ENCODE data around the gene ATP6V0D1. TPM values are rescaled to one million over a fixed set of nuclear protein-coding genes. Genes with fewer than 3 reads are reported as not detected.
"Not testable (repeated sequence)": the region's sequence is repeated elsewhere in the genome, so short reads cannot be mapped to it uniquely, and the experiment has no call there.

Gene ATP6V0D1
- total RNA-seq, result 106 TPM

GRCh38 chr16:67480833-67481560 lies at the start of gene ATP6V0D1:
TSS of gene ATP6V0D1 (minus strand) at chr16:67481157. CDS start at chr16:67481086, 71 bp downstream.
- DNase-seq (ENCODE audit: low spot score), result peak; percentile 100

GRCh38 chr16:67530013-67530939 lies 49.3 kb upstream of the ATP6V0D1 start:
- DNase-seq (ENCODE audit: low spot score), result peak; percentile 59

DNA sequence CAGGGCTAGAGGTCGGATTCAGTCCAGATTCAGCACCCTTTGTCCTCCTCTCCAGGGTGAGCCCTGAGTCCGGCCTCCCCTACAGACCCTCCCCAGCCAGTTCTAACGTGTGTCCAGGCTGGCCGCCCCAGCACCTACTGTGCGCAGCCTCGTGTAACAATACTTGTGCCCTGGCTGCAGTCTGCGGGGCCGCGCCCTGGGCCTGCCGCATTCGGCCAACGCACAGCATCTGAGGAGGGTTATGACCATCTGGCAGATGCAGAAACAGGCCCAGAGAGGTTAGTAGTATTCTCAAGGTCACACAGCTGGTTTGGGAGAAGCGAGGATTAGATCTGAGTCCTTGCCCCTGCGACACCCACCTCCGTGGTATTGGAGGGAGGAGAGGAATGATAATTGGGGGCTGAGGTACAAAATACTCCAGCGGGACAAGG lies 48.6 kb upstream of the ATP6V0D1 start:
- DNase-seq (ENCODE audit: low spot score), result no peak

GRCh38 chr16:67528870-67529581 lies 48.1 kb upstream of the ATP6V0D1 start:
- no peak for DNase-seq (ENCODE audit: low spot score)

GRCh38 chr16:67528222-67528869 lies 47.4 kb upstream of the ATP6V0D1 start, which contains the start of gene RIPOR1:
TSS of gene RIPOR1 (plus strand) at chr16:67528829. CDS start at chr16:67538447, 9,618 bp downstream.
- DNase-seq (ENCODE audit: low spot score), result no peak

DNA sequence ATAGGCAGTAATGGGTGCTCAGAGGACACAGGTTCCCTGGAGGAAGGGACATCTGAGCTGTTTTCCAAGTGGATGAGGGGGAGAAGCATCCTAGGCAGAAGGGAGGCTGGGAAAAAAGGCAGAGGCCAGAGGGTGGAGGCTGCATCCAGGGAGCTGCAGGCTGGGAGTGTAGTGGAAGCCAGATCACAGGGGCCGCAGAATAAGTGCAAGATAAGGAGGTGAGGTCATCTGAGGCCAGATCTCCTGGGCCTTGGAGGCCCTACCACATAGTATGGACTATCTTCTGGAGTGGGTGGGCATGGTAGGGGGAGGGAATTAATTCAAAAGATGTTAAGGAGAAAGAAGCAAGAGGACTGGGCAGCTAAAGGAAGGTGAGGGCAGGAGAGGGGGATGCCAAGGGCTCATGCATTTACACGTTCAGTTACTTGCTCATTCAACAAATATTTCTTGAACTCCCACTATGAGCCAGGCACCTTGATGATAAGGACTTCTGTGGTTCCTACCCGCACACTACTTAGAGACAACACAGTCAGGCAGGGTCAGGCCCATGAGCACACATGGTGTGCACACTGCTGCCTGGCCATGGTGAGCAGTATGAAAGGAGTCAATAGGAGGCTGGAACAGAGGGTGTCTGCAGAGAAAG lies 45.3 kb upstream of the ATP6V0D1 start:
- no peak for DNase-seq (ENCODE audit: low spot score)

GRCh38 chr16:67525176-67525860 lies 44.4 kb upstream of the ATP6V0D1 start:
- DNase-seq (ENCODE audit: low spot score), result no peak

DNA sequence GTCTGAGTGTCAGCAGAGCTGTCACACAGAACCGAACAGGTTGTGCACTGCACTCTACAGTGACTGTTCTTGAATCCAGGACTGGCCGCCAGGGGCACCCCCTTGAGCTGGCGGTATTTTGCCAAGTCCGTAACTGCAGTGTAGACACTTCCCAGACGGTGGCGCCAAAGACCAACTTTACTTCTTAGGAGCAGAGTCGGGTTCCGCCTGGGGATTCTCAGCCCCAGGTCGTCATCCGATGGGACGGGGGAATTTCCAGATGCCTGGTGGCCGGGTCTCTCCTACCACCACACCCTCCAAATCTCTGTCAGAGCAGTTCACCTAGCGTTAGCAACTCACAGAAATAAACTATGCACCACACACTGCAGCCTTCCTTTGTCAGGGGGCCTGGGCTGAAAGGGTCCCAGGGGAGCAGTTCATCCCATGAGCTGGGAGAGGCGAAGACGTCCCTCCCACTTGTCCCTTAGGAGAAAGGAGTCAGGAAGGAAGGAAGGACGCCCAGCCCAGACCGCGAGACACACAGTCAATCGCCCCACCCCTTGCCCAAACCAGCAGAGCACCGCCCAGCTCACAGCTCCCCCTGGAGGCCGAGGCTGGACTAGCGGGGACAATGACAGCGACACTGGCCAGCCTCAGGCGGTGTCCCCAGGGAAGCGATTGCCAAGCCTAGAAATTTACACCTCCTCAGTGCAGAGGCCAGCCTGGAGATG lies 40.3 kb upstream of the ATP6V0D1 start:
- peak; percentile 97 for DNase-seq (ENCODE audit: low spot score)

GRCh38 chr16:67519242-67519641 lies 38.3 kb upstream of the ATP6V0D1 start:
- no peak for DNase-seq (ENCODE audit: low spot score)

DNA sequence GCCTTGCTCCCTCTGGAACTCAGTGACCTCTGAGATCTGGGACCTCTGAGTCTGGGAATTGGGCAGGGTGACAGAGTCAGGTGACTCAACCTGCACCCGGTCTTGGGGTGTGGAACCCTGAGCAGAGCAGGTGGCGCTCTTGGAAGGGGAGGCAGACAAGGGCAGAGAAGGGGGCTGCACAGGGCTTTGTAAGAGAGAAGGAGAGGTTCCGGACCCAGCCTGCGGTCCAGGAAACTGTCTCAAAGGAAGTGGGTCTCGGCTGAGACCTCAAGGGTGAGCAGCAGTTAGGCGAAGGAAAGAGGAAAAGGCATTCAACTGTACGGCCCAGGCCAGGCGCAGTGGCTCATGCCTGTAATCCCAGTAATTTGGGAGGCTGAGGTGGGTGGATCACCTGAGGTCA lies 37.7 kb upstream of the ATP6V0D1 start:
- no peak for DNase-seq (ENCODE audit: low spot score)

GRCh38 chr16:67517661-67518423 lies 36.9 kb upstream of the ATP6V0D1 start:
- DNase-seq (ENCODE audit: low spot score), result no peak

DNA sequence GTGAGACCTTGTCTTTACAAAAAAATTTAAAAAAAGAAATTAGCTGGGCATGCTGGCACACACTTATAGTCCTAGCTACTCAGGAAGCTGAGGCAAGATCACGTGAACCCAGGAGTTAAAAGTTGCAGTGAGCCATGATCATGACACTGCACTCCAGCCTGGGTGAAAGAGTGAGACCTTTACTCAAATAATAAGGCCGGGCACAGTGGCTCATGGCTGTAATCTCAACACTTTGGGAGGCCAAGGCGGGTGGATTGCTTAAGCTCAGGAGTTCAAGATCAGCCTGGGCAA lies 36.1 kb upstream of the ATP6V0D1 start:
- no peak for DNase-seq (ENCODE audit: low spot score)

DNA sequence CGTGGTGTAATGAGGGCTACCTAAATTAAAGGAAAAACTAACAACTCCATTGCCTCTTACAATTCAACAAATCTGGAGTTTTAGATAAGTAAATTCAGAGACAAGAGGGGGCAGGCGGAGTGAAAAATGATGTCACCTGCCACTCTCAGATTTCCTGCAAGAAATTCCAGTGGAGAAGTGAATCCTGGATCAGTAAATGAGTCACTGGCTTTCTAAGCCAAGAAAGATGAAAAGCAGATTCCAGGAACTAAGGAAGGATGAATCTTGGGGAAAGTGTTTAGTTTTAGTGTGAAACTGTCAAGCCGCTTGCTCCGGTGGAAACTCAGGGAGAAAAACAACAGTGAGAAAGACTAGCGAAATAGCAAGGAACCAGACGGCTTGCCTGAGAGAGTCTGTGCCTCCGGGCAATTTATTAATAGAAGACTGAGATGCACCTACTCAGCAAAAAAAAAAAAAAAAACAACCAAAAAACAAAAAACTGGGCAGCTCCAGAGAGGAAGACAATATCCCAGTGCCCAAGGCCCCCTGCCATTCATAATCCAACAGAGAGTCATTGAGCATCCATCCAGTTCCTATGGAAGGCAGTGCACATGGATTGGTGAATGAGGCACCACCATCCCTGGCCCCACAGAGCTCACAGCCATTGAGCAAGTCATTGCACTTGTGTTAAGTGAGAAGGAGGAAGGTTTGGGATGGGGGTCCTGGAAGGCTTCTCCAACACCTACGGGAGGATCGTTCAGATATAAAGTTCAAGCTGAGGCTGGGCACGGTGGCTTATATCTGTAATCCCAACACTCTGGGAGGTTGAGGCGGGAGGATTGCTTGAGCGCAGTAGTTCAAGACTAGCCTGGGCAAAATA lies 35.6 kb upstream of the ATP6V0D1 start:
- DNase-seq (ENCODE audit: low spot score), result no peak

DNA sequence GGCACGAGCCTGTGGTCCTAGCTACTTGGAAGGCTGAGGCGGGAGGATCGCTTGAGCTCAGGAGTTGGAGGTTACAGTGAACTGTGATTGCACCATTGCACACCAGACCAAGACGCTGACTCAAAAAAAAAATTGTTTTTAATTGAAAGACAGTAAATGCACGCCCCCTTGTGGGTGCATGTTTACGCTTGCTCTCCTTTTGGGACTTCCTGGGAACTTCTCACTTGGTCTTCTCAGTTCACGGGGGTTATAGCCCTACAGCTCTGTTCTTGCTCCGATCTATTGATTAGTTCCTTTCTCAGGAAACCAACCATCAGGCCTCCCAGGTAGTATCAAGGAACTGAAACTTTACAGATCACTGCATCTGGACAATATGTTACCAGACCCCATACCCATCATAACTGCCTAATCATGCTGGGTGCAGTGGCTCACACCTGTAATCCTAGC lies 33.4 kb upstream of the ATP6V0D1 start:
- peak; percentile 87 for DNase-seq (ENCODE audit: low spot score)

DNA sequence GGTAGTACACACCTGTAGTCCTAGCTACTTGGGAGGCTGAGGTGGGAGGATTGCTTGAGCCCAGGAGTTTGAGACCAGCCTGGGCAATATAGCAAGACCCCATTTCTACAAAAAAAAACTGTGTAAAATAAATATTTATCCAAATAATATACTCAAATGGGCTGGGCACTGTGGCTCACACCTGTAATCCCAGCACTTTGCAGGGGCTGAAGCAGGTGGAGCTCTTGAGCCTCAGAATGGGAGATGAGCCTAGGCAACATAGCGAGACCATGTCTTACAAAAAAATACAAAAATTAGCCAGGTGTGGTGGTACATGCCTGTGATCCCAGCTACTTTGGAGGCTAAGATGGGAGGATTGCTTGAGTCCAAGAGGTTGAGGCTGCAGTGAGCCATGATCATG lies 32.9 kb upstream of the ATP6V0D1 start:
- DNase-seq (ENCODE audit: low spot score), result not testable (repeated sequence)

GRCh38 chr16:67509016-67509415 lies 28.1 kb upstream of the ATP6V0D1 start:
- DNase-seq (ENCODE audit: low spot score), result no peak

DNA sequence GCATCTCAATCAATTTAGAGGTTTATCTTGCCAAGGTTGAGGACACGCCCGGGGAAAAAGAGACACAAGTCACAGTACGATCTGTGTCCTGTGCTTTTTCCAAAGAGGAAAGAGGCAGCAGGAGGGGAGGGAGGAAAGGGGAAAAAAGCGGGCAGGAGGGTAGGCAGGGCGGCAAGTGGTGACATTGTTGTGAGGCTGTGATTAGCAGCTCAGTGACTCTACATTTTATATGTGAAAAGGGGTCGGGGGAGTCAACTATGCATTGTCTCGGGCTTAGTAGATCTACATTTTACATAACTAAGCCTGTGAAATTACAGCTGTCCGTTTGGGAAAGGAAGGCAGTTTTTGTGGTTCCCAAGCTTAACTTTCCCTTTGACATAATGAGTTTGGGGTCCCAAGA lies 25.5 kb upstream of the ATP6V0D1 start:
- no peak for DNase-seq (ENCODE audit: low spot score)
